ENCODE data around the gene MIEN1.
"Not testable (repeated sequence)": the region's sequence is repeated elsewhere in the genome, so short reads cannot be mapped to it uniquely, and the experiment has no call there.

The MIEN1 gene

GRCh38 chr17:39714234-39714633 is 16.1 kb downstream of the MIEN1 start:
- no peak for DNase-seq

- no peak for DNase-seq
Observed at GRCh38 chr17:39711851-39712250, 18.5 kb downstream of the MIEN1 start.

- DNase-seq: not testable (repeated sequence)
Observed at GRCh38 chr17:39711071-39711470, 19.3 kb downstream of the MIEN1 start.

- DNase-seq: no peak
Observed at GRCh38 chr17:39709998-39710964, 20.1 kb downstream of the MIEN1 start.

- no peak for DNase-seq
Observed at GRCh38 chr17:39709319-39709997, 20.9 kb downstream of the MIEN1 start.

GRCh38 chr17:39706921-39707337 is 23.4 kb downstream of the MIEN1 start:
- DNase-seq: no peak

- no peak for DNase-seq
Observed at GRCh38 chr17:39706383-39706782, 23.9 kb downstream of the MIEN1 start.

- no peak for DNase-seq
Observed at GRCh38 chr17:39705786-39706348, 24.5 kb downstream of the MIEN1 start.

- DNase-seq: no peak
Observed at GRCh38 chr17:39704821-39705551, 25.3 kb downstream of the MIEN1 start.

GRCh38 chr17:39703913-39704312 is 26.4 kb downstream of the MIEN1 start:
- DNase-seq: no peak

GRCh38 chr17:39702901-39703893 is 27.1 kb downstream of the MIEN1 start:
- DNase-seq: no peak

GRCh38 chr17:39701784-39702422 is 28.4 kb downstream of the MIEN1 start:
- no peak for DNase-seq

- DNase-seq: no peak
Observed at GRCh38 chr17:39701012-39701783, 29.1 kb downstream of the MIEN1 start.

GRCh38 chr17:39700148-39700987 is 30.0 kb downstream of the MIEN1 start:
- DNase-seq: no peak

GRCh38 chr17:39699818-39700147 is 30.5 kb downstream of the MIEN1 start, which contains the start of gene ERBB2:
Gene ERBB2, plus strand, starts transcription at chr17:39700064. Its CDS starts 175 bp downstream, at chr17:39700239.
- no peak for DNase-seq

GRCh38 chr17:39699157-39699817 is 31.0 kb downstream of the MIEN1 start:
- not testable (repeated sequence) for DNase-seq

- DNase-seq: no peak
Observed at GRCh38 chr17:39697961-39698360, 32.4 kb downstream of the MIEN1 start.

GRCh38 chr17:39696731-39697130 is 33.6 kb downstream of the MIEN1 start:
- no peak for DNase-seq

- no peak for DNase-seq
Observed at GRCh38 chr17:39695089-39695474, 35.2 kb downstream of the MIEN1 start.
